HG03469 (cell line): ENCODE results near the gene CD40.
A peak's percentile ranks its signal among the peaks of the same experiment; 100 is the strongest.
"Not testable (repeated sequence)": the region's sequence is repeated elsewhere in the genome, so short reads cannot be mapped to it uniquely, and the experiment has no call there.

Experiments
- ATAC-seq: cut with Tn5 transposase; IDR thresholded peaks from one replicate; pipeline ENCODE4 v1.9.1; 2021; ENCODE audit warnings: mild to moderate bottlenecking, moderate library complexity, moderate number of reproducible peaks; ENCODE audit not compliant: unreplicated experiment

Gene CD40

DNA sequence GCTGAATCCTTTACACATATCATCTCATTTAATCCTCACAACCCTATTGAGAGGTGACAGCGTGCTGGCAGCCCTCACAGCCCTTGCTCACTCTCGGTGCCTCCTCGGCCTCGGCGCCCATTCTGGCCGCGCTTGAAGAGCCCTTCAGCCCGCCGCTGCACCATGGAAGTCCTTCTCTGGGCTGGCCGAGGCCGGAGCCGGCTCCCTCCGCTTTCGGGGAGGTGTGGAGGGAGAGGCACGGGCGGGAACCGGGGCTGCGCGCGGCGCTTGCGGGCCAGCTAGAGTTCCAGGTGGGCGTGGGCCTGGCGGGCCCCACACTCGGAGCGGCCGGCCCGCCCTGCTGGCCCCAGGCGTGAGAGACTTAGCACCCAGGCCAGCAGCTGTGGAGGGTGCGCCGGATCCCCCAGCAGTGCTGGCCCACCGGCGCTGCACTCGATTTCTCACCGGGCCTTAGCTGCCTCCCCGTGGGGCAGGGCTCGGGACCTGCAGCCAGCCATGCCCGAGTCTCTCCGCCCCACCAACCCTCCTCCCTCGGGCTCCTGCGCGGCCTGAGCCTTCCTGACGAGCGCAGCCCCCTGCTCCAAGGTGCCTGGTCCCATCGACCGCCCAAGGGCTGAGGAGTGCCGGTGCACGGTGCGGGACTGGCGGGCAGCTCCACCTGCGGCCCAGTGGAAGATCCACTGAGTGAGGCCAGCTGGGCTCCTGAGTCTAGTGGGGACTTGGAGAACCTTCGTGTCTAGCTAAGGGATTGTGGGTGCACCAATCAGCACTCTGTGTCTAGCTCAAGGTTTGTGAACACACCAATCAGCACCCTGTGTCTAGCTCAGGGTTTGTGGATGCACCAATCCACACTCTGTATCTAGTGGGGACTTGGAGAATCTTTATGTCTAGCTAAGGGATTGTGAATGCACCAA, 26.2 kb upstream of the CD40 start:
- ATAC-seq = not testable (repeated sequence)

DNA sequence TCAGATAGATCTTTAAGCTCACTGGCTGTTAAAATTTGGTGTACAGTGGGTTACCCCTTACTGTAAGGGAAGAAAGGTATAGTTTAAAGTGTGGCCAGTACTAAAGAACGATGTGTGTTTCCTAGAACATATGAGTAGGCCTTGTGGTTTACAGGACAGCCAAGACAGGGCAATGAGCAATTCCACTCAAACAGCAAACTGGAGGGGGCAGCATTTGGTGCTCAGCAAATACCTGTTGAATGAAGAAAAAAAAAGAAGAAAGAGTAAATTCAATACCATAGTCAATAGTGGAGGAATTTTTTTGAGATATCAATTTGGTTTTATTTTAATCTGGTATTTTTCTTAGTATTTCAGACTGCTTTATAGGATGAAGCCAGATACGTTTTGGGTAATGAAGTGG, 24.6 kb upstream of the CD40 start:
- no peak for ATAC-seq

DNA sequence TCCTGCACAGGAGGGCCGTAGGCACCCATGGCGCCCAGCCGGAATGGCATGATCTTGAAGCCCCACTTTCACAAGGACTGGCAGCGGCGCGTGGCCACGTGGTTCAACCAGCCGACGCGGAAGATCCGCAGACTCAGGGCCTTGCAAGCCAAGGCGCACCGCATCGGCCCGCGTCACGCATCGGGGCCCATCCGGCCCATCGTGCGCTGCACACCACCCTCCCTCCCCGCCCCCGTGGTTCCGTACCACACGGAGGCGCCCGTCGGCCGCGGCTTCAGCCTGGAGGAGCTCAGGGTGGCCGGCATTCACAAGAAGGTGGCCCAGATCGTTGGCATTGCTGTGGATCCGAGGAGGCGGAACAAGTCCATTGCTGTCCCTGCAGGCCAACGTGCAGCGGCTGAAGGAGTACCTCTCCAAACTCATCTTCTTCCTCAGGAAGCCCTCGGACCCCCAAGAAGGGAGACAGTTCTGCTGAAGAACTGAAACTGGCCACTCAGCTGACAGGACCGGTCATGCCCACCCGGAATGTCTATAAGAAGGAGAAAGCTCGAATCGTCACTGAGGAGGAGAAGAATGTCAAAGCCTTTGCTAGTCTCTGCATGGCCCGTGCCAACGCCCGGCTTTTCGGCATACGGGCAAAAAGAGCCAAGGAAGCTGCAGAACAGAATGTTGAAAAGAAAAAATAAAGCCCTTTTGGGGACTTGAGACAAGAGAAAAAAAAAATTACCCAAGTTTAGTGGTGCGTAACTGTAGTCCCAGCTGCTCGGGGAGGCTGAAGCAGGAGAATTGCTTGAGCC, 18.4 kb upstream of the CD40 start:
- ATAC-seq = no peak

DNA sequence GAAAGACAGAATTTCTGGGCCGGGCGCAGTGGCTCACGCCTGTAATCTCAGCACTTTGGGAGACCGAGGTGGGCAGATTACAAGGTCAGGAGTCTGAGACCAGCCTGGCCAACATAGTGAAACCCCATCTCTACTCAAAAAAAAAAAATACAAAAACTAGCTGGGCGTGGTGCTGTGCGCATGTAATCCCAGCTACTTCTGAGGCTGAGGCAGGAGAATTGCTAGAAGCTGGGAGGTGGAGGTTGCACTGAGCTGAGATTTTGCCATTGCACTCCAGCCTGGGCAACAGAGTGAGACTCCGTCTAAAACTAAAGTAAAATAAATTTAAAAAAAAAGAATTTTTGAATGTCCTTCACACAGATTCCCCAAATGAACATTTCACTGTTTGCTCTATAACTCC, 17.7 kb upstream of the CD40 start:
- not testable (repeated sequence) for ATAC-seq

DNA sequence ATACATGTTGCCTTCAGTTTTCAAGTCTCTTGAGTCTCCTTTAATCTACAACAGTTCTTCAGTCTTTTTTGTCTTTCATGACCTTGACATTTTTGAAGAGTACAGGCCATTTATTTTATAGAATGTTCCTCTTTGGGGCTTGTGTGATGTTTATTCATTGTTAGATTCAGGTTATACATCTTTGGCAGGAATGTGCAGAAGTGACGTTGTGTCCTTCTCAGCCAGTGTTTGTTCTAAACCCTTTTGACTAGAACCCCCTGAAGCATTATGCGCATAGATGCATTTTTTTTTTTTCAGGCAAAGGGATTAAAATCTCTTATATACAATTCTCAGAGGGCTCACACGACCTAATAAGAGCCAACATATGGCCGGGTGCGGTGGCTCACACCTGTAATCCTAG, 17.1 kb upstream of the CD40 start:
- no peak for ATAC-seq

DNA sequence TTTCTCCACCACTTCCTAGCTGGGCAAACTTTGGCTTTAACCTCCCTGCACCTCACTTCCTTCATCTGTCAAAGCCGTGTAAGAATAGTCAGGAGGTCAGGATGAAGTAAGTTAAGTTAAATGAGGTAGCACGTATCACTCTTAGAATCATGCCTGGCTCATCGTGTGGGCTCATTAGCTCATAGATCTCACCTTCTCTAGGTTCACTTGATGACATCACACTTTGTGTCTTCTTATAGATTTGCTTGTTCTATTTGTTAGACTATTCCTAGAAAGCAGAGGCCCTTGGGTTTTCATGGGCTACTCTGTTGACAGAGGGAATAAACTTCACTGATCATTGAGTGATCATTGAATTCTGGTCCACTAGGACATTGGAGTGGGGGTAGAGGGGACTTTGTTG, 16.2 kb upstream of the CD40 start:
- no peak for ATAC-seq

DNA sequence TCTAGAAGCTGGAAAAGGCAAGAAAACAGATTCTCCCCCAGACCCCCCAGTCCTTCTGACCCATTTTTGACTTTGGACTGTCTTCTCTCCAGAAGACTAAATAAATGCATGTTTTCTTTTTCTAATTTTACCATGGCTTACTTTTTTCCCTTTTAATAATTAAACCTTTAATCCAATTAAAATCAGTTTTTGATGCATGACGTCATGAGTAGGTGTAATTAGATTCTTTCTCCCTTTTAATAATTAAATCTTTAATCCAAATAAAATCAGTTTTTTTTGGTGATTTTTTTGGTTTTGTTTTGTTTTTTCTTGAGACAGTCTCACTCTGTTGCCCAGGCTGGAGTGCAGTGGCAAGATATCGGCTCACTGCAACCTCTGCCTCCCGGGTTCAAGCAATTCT, 15.2 kb upstream of the CD40 start:
- no peak for ATAC-seq

DNA sequence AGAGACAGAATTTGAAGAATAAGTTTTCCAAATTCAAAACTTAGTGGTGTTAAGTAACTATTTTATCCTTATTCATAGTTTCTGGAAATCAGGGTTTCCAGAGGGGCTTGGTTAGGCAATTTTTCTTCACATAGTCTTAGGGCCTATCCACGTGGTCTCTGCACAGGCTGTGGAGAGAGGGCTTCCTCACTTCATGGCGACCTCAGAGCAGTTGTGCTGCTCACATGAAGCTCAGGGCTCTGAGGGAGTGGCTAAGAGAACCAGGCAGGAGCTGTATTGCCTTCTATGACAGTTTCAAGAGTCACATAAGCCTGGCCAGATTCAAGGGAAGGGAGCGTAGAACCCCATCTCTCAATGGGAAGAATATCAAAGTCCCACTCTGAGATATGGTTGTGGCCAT, 13.9 kb upstream of the CD40 start:
- ATAC-seq = no peak

DNA sequence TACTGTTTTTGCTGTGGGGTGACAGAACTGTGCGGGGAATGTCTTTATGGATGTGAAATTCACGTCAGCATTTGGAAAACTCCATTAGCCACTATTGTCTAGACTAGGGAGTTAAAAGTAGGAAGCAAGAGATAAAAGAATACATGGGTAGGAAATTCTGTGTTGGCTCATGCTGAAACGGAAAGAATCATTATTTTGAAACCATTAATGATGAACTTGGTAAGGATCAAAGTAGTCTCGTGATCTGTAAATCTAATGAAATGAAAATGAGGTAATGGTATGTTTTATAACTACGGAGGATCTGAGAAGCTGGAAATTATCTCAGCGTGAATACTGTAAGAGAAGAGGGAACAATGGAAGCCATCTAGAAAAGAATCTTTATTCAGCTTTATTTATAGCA, 11.1 kb upstream of the CD40 start:
- no peak for ATAC-seq

DNA sequence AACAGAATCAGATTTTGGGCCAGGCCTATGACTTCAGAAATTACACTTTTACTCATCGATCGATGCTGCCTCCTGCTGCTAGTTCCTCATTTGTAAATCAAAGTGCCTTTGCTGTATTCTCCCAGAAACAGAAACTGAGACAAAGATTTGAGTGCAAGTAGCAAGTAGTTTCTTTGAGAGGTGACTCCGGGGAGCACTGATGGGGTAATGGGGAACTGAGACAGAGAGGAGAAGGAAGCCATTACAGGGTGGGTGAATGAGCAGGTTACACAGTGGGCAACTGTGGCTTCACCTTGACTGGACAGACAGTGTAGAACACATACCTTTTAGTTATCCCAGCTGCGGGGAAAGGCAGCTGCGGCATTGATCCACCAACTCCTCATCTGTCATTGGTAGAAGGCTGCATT, 9.7 kb upstream of the CD40 start:
- ATAC-seq = peak; percentile 57

DNA sequence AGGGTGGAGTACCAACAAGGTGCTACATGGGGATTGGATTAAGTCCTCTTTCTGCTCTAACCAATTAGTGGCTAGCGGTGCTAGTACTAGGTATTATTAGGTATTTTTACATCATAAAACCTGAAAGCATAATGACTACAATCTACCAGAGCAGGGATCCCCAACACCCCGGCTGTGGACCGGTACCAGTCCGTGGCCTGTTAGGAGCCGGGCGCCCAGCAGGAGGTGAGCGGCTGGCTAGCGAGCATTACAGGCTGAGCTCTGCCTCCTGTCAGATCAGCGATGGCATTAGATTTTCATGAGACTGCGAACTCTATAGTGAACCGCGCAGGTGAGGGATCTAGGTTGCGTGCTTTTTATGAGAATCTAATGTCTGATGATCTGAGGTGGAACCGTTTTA, 9.1 kb upstream of the CD40 start:
- ATAC-seq = no peak

DNA sequence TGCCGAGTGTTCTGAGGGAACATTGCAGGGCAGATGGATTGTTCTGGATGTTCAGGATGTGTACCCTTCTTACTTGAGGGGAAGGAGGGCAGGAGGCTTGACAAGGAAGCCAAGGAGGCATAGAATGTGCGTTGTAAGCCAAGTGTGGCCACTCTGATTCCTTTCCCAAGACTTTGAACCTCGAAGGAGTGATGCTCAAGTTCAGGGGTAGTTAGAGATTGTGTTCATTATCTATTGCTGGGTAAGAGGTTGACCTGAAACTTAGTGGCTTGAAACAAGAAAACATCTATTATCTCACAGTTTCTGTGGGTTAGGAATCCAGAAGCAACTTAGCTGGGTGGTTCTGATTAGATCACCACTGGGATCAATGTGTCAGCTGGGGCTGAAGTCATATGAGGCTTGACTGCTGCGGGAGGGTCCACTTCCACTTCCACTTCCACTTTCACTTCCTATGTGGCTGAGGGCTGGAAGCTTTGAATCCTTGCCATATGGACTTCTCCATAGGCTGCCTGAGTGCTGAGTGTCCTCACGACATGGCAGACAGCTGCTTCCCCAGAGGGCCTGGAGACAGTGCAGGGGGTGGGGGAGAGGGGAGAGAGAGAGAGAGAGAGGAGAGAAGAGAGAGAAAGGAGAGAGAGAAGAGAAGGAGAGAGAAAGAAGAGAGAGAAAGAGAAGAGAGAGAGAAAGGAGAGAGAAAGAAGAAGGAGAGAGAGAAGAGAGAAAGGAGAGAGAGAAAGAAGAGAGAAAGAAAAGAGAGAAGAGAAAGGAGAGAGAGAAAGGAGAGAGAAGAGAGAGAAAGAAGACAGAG, 6.9 kb upstream of the CD40 start:
- no peak for ATAC-seq

DNA sequence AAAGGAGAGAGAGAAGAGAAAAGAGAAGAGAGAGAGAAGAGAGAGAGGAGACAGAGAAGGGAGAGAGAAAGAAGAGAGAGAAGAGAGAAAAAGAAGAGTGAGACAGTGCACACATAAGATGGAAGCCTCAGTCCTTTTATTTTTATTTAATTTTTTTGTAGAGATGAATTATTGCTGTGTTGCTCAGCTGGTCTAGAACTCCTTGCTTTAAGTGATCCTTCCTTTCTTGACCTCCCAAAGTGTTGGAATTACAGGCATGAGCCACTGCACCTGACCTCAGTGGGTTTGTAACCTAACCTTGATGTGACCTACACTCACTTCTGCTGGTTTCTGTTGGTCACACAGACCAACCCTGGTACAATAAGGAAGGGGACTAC, 6.3 kb upstream of the CD40 start:
- ATAC-seq = no peak

DNA sequence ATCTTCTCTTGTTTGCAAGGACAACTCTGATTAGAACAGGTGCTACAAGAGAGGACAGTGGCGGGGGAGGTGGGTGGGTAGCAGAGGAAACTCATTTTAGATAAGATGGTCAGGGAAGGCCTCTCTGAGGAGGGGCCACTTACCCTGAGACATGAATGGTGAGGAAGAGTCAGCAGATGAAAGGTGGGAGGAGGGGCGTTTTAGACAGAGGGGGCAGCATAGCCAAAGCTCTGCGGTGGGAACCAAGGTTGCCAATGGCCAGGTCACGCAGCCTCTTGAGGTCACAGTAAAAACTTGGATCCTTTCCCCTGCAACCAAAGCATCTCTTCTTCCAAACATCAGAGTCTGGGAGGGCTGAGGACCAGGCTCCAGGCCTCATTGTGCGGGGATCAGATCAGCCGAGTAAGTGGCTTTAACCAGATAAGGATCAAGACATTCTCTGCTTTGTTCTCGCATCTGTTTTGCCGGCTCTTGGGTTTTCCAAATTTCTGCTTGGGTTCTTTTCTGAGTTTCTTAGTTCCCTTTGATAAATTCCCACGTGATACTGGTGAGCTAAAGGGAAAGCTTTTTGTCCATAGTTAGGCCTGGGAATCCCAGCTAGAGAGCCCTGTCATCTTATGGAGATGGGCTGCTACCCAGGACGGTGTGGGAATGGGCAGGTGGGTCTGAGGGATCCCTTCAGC, 5.5 kb upstream of the CD40 start:
- no peak for ATAC-seq

DNA sequence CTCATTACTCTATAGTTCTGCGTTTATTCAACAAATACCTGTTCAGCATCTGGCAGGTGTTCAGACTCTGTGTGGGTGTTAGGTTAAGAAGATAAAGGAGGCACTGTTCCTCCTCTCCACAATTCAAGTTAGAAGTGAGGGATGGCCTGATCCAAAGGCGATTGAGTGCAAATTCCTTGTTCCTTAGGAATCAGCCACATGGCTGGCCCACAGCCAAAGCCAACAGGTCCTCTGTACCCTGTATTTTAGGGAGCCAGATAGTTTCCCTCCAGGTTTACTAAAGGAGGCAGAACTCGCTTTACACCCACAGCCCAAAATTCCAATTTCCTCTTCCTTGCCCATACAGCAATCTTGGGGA, 5.0 kb upstream of the CD40 start:
- ATAC-seq = no peak

DNA sequence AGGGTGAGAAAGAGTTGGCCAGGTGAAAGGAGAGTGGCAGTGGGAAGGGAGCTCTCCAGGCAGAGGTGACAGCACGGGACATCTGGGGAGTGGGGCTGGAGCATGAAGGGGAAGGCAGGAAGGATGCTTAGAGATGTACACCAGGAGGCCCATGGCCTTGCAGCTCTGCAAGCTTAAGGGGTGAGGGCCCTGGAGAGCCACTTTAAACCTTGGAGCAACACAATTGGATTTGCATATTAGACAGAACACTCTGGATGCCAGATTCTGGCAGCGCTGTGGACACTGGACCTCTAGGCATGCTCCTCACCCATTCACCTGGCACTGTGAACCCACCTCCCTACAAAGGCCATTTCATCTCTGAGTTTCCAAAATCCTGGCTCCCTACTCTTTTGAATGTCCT, 3.7 kb upstream of the CD40 start:
- no peak for ATAC-seq

DNA sequence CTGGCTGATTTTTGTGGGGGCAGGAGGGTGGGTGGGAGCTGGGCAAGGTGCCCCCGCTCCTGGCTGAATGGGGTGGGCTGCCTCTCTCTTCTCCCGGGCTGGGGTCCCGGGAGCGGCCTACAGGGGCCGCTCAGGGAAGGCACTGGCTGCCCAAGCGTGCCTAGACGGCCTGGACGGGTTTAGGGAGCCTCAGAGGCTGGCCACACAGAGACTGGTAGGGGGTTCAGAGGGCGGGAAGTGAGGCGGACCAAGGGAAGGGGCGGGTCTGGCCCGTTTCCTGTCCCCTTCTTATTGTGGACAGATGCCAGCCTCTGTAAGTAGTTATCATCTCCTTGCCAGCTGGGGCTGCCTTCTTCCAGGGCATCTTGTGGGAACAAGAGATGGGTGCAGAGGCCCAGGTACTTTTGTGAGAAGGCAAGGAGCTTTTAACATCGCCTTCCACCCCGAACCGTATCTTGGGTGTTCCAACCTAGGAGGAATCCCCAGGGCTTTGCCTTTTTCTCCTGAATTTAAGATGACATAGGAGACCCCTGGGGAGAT, 437 bp downstream of the CD40 start:
- no peak for ATAC-seq

DNA sequence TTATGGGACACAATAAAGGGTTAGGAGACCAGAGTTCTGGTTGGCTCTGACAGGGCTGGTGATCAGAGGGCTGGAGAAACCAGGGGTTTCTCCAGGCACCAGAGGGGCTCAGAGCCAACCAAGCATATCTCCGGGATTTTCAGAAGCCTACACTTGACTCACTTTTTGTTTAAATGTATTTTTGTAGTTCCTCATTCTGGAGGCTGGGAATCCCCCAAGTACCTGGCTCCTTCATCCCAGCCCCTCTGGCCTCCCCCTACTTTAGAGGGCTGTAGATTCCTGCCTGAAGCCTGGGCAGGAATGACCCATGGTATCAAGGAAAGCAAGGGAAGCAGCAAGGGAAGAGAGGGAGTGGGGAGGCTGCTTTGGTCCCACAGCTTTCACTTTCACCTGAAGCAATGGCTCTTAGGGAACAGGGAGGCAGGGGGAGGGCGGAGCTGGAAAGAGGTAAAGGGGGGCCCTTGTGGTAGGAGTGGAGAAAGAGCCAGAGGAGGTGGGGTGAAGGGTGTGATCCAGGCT, 973 bp downstream of the CD40 start:
- no peak for ATAC-seq

DNA sequence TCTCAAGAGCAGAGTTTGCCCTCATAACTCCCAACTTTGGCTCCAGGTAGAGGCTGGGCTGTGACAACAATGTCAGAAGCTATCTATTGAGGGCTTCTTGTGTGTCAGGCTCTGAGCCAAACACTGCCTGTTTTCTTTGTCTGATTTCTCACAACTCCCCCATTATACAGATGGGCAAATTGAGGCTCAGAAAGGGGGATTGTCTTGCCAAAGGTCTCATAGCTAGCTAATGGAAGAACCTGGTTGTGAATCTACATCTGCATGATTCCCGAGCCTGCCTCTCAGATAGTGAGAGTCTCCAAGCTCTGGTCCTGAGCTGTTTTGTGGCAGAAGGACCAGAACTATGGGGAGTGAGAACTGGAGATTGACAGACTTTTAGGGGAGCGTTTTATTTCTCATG, 1.4 kb downstream of the CD40 start:
- no peak for ATAC-seq

DNA sequence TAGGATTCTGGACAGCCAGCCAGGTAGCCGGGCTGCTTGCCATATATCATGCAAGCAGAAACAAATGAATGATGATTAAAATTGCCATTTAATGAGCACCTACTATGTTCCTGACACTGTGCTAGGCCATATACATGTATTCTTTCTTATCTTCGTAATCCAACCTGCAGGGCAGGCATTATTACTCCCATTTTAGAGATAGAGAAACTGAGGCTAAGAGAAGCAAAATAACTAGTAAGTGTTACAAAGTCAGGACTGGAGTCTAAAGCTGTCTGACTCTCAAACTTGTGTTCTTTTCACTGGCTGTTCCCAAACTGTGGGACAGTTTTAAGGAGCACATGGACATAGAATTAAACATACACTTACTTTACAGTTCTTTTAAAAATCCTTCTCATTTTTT, 2.0 kb downstream of the CD40 start:
- no peak for ATAC-seq
